Omental fat pad (tissue), 4 donors: ENCODE results near the gene ASB7. TPM values are rescaled to one million over a fixed set of nuclear protein-coding genes. Genes with fewer than 3 reads are reported as not detected.

Source experiments
- ATAC-seq: fragments of 150-250 bp; one replicate; pipeline ENCODE4 v1.9.1; 2016; ENCODE audit warnings: mild to moderate bottlenecking, moderate library complexity; ENCODE audit not compliant: low FRiP score
- DNase-seq: peaks from one replicate; pipeline ENCODE4 v3.0.0-alpha.2; 2019; ENCODE audit warnings: low spot score
- small RNA-seq: library from RNA; depleted of rRNA; stranded (forward); fragments of <200 nt; gene quantifications from one replicate; pipeline ENCODE3, GENCODE V24; 2016
- total RNA-seq, 4 donors: library from RNA; depleted of rRNA; stranded (reverse); fragments of >200 nt; gene quantifications; one replicate each; pipeline ENCODE4 v1.1.0, GENCODE V29; 2016
- TF ChIP-seq, protein P1 (sequence below), 3 donors: fragments of 450-650 bp; IDR thresholded peaks; one replicate each; pipeline ENCODE4 v1.5.1; 2016 to 2017; ENCODE audit warnings: antibody characterized with exemption in 3 of 3, mild to moderate bottlenecking in 3 of 3, moderate library complexity in 2 of 3

Gene ASB7
- total RNA-seq, 4 donors from 2014 or later: 9.8 to 13.6 (median 11.1) TPM

DNA sequence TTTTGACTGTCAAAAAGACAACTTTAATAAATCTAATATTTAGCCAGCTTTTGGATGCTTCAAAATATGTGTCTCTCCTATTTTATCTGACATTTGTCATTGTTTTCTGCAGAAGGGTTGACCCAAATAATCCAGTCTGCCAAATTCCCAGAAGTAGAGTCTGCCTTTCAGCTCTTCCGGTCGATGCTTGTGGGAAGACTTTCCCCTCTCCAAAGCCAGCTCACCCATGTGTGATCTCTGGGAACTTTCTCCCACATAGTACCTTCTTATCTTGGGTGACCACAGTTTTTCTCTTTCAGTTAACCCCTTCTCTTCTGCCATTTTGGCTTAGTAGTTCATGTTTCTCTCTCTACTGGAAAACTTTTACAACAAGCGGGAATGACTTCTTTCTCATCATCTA lies 94.1 kb downstream of the ASB7 start:
- DNase-seq (no peak), ATAC-seq (no peak)
- TF ChIP-seq, protein P1, sequence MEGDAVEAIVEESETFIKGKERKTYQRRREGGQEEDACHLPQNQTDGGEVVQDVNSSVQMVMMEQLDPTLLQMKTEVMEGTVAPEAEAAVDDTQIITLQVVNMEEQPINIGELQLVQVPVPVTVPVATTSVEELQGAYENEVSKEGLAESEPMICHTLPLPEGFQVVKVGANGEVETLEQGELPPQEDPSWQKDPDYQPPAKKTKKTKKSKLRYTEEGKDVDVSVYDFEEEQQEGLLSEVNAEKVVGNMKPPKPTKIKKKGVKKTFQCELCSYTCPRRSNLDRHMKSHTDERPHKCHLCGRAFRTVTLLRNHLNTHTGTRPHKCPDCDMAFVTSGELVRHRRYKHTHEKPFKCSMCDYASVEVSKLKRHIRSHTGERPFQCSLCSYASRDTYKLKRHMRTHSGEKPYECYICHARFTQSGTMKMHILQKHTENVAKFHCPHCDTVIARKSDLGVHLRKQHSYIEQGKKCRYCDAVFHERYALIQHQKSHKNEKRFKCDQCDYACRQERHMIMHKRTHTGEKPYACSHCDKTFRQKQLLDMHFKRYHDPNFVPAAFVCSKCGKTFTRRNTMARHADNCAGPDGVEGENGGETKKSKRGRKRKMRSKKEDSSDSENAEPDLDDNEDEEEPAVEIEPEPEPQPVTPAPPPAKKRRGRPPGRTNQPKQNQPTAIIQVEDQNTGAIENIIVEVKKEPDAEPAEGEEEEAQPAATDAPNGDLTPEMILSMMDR (IDR thresholded peaks at IDR 0.05): no peak

Small RNA genes within 50 kb of the gene (small RNA-seq; reads per million reads assigned to genes)
- gene RF00019 (not detected), gene RNU6-181P (not detected)

Other genes with a start within 250 kb of the ASB7 start
- not detected for gene CERS3, start 73.6 kb upstream of the ASB7 start, total RNA-seq
- 10 to 100 TPM; 16.3 to 32.2 (median 22.8) TPM for gene LINS1, start 405 bp upstream of the ASB7 start, total RNA-seq